Astrocyte (in vitro differentiated cells and primary cell): Measurements from ENCODE around the gene ZNF79. TPM values are rescaled to one million over a fixed set of nuclear protein-coding genes. Genes with fewer than 3 reads are reported as not detected.

Experiments
- DNase-seq: peaks from one replicate; pipeline ENCODE4 v3.0.0-alpha.2; 2010; ENCODE audit warnings: low read depth
- FAIRE-seq: peaks from 2 replicates; lab custom pipeline; 2011; peaks lifted over from hg19 to GRCh38; lab: Jason Lieb, UNC
- H2AFZ ChIP-seq: 2 replicates; pipeline ENCODE4 v1.6.0; 2012; ENCODE audit warnings: low read depth, low read length, inconsistent platforms
- H3K27ac ChIP-seq: 2 replicates; pipeline ENCODE4 v1.5.1; 2011; ENCODE audit warnings: low read depth, low read length, inconsistent platforms
- H3K27me3 ChIP-seq: 2 replicates; pipeline ENCODE4 v1.6.0; 2011; ENCODE audit warnings: low read length, inconsistent platforms; ENCODE audit not compliant: insufficient read depth
- H3K36me3 ChIP-seq: 2 replicates; pipeline ENCODE4 v1.5.1; 2011; ENCODE audit warnings: low read length, inconsistent platforms; ENCODE audit not compliant: insufficient read depth
- H3K4me1 ChIP-seq: 2 replicates; pipeline ENCODE4 v1.5.1; 2011; ENCODE audit warnings: low read length, inconsistent platforms; ENCODE audit not compliant: insufficient read depth
- H3K4me2 ChIP-seq: 2 replicates; pipeline ENCODE4 v1.6.0; 2012; ENCODE audit warnings: low read length, inconsistent platforms
- H3K4me3 ChIP-seq: 2 replicates; pipeline ENCODE4 v1.5.1; 2011; ENCODE audit warnings: low read depth, mild to moderate bottlenecking, low read length, inconsistent platforms; ENCODE audit not compliant: insufficient read depth
- H3K79me2 ChIP-seq: 2 replicates; pipeline ENCODE4 v1.6.0; 2012; ENCODE audit warnings: mild to moderate bottlenecking, low read length, inconsistent platforms; ENCODE audit not compliant: insufficient read depth
- H3K9ac ChIP-seq: 2 replicates; pipeline ENCODE4 v1.6.0; 2012; ENCODE audit warnings: mild to moderate bottlenecking, low read length, inconsistent platforms
- H3K9me3 ChIP-seq: 2 replicates; pipeline ENCODE4 v1.5.1; 2012; ENCODE audit warnings: low read depth, mild to moderate bottlenecking, low read length, inconsistent platforms; ENCODE audit not compliant: insufficient read depth
- H4K20me1 ChIP-seq: 2 replicates; pipeline ENCODE4 v1.6.0; 2012; ENCODE audit warnings: low read length, inconsistent platforms; ENCODE audit not compliant: insufficient read depth
- H3K27ac Mint-ChIP-seq: one replicate; pipeline ENCODE4 v1.8.0; 2021; ENCODE audit warnings: mild to moderate bottlenecking, mixed read lengths; ENCODE audit not compliant: unreplicated experiment
- H3K27me3 Mint-ChIP-seq: one replicate; pipeline ENCODE4 v1.8.0; 2021; ENCODE audit warnings: low read depth, mixed read lengths; ENCODE audit not compliant: unreplicated experiment
- H3K36me3 Mint-ChIP-seq: one replicate; pipeline ENCODE4 v1.8.0; 2021; ENCODE audit warnings: low read depth, mixed read lengths; ENCODE audit not compliant: unreplicated experiment
- H3K4me1 Mint-ChIP-seq: one replicate; pipeline ENCODE4 v1.8.0; 2021; ENCODE audit warnings: low read depth, mixed read lengths; ENCODE audit not compliant: unreplicated experiment
- H3K4me3 Mint-ChIP-seq: one replicate; pipeline ENCODE4 v1.8.0; 2021; ENCODE audit warnings: mild to moderate bottlenecking, moderate library complexity, mixed read lengths; ENCODE audit not compliant: unreplicated experiment
- H3K9me3 Mint-ChIP-seq: one replicate; pipeline ENCODE4 v1.8.0; 2021; ENCODE audit warnings: mild to moderate bottlenecking, mixed read lengths; ENCODE audit not compliant: unreplicated experiment
- EZH2 ChIP-seq: IDR thresholded peaks from 2 replicates; pipeline ENCODE4 v1.6.1; 2012; ENCODE audit warnings: mild to moderate bottlenecking, low read length, inconsistent platforms; ENCODE audit not compliant: insufficient read depth
- total RNA-seq: library from RNA; stranded (reverse); gene quantifications from 2 replicates; pipeline ENCODE4 v1.2.1, GENCODE V29; 2021
- TF ChIP-seq, protein P1 (sequence below): IDR thresholded peaks from 2 replicates; pipeline ENCODE4 v1.5.1; 2011; ENCODE audit warnings: low read depth, mild to moderate bottlenecking, inconsistent platforms, low read length, moderate library complexity; ENCODE audit not compliant: insufficient read depth

The ZNF79 gene
- total RNA-seq, 1 donor from 2014 or later = 11.5 TPM

DNA sequence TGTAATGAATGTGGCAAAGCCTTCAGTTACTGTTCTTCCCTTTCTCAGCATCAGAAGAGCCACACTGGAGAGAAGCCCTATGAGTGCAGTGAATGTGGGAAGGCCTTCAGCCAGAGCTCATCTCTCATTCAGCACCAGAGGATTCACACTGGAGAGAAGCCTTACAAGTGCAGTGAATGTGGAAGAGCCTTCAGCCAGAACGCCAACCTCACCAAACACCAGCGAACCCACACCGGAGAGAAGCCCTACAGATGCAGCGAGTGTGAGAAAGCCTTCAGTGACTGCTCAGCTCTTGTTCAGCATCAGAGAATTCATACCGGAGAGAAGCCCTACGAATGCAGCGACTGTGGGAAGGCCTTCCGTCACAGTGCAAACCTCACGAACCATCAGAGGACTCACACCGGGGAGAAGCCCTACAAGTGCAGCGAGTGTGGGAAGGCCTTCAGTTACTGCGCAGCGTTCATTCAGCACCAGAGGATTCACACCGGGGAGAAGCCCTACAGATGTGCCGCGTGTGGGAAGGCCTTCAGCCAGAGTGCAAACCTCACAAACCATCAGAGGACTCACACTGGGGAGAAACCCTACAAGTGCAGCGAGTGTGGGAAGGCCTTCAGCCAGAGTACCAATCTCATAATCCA lies 20.2 kb downstream of the ZNF79 start:
- H3K36me3 ChIP-seq = peaks cover 69% of the 10 kb centered on the region
- H3K79me2 ChIP-seq = peaks cover 20% of the 10 kb centered on the region
- Mint-ChIP-seq H3K36me3 (peaks cover 79% of the 10 kb centered on the region), H3K4me1 (peaks cover 26% of the 10 kb centered on the region), H3K9me3 (peaks cover 18% of the 10 kb centered on the region), H3K27me3 (no peaks in the 10 kb centered on the region), H3K4me3 (no peak overlapping the region), H3K27ac (peak overlapping the region; percentile 75)
- DNase-seq (no peak), FAIRE-seq (no peak)
- H3K9ac ChIP-seq = no peak overlapping the region
- no peak overlapping the region for H3K27ac ChIP-seq
- peaks cover 13% of the 10 kb centered on the region for H3K4me1 ChIP-seq
- TF ChIP-seq EZH2 = no peak
- TF ChIP-seq, protein P1, sequence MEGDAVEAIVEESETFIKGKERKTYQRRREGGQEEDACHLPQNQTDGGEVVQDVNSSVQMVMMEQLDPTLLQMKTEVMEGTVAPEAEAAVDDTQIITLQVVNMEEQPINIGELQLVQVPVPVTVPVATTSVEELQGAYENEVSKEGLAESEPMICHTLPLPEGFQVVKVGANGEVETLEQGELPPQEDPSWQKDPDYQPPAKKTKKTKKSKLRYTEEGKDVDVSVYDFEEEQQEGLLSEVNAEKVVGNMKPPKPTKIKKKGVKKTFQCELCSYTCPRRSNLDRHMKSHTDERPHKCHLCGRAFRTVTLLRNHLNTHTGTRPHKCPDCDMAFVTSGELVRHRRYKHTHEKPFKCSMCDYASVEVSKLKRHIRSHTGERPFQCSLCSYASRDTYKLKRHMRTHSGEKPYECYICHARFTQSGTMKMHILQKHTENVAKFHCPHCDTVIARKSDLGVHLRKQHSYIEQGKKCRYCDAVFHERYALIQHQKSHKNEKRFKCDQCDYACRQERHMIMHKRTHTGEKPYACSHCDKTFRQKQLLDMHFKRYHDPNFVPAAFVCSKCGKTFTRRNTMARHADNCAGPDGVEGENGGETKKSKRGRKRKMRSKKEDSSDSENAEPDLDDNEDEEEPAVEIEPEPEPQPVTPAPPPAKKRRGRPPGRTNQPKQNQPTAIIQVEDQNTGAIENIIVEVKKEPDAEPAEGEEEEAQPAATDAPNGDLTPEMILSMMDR = no peak
- no peak overlapping the region for H2AFZ ChIP-seq
- H3K4me2 ChIP-seq = no peak overlapping the region
- no peaks in the 10 kb centered on the region for H3K27me3 ChIP-seq
- peaks cover 56% of the 10 kb centered on the region for H4K20me1 ChIP-seq
- H3K4me3 ChIP-seq = no peak overlapping the region
- H3K9me3 ChIP-seq = peaks cover 26% of the 10 kb centered on the region

DNA sequence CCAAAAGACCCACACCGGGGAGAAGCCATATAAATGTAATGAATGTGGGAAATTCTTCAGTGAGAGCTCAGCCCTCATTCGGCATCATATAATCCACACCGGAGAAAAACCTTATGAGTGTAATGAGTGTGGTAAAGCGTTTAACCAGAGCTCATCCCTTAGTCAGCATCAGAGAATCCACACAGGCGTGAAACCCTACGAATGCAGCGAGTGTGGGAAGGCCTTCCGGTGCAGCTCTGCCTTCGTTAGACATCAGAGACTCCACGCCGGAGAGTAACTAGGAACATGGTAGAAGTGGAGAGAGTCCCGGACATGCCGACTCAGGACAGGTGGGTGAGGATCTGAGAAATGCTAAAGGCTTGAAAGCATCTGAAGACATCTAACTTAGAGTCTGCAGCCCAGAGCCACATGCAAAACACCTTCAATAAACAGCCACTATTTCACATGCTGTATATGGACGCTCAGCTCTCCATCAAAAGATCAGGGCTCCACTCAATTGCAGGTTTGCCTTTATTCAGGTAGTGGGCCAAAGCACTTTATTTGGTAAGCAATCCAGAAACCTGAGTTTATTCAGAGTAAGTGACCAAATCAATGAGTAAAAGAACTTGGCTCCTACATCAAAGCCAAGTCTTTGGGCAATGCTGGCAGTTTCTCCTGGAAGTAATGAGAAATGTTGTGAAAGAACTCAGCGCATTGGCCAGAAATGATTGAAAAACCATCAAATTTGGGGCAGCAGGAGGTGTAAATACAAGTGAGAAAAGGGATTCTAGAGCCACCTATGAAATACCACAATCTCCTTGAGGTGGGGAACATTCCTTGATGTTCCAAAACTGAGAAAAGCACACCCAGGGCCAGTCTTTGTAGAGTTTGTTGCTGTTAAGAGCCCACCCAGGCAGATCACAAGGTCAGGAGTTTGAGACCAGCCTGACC lies 21.0 kb downstream of the ZNF79 start:
- peak; percentile 32 for DNase-seq
- Histone ChIP-seq H2AFZ (no peak overlapping the region), H3K4me3 (no peak overlapping the region), H3K36me3 (peaks cover 69% of the 10 kb centered on the region), H3K4me1 (peaks cover 19% of the 10 kb centered on the region), H3K27ac (no peak overlapping the region), H3K9ac (no peak overlapping the region), H4K20me1 (peaks cover 64% of the 10 kb centered on the region), H3K4me2 (no peak overlapping the region), H3K9me3 (peaks cover 26% of the 10 kb centered on the region), H3K79me2 (peaks cover 28% of the 10 kb centered on the region), H3K27me3 (no peaks in the 10 kb centered on the region)
- Mint-ChIP-seq H3K27me3 (no peaks in the 10 kb centered on the region), H3K4me3 (peak overlapping the region; percentile 50), H3K36me3 (peaks cover 81% of the 10 kb centered on the region), H3K4me1 (peaks cover 26% of the 10 kb centered on the region), H3K27ac (no peak overlapping the region), H3K9me3 (peaks cover 20% of the 10 kb centered on the region)
- no peak for TF ChIP-seq EZH2
- TF ChIP-seq, protein P1 = no peak
- FAIRE-seq = no peak
